Type B pancreatic cell (in vitro differentiated cells): ENCODE results near the gene H3-3A. TPM values are rescaled to one million over a fixed set of nuclear protein-coding genes. Genes with fewer than 3 reads are reported as not detected.

ENCODE experiments used
- DNase-seq: peaks from one replicate; pipeline ENCODE4 v3.0.0; 2021; ENCODE audit warnings: mixed read lengths; ENCODE audit not compliant: unreplicated experiment; ENCODE audit errors: extremely low spot score
- H3K27ac Mint-ChIP-seq: 2 replicates; pipeline ENCODE4 v1.8.0; 2021; ENCODE audit warnings: mild to moderate bottlenecking, mixed read lengths
- H3K27me3 Mint-ChIP-seq: 2 replicates; pipeline ENCODE4 v1.8.0; 2021; ENCODE audit warnings: mixed read lengths
- H3K36me3 Mint-ChIP-seq: 2 replicates; pipeline ENCODE4 v1.8.0; 2021; ENCODE audit warnings: mixed read lengths
- H3K4me1 Mint-ChIP-seq: one replicate; pipeline ENCODE4 v1.8.0; 2021; ENCODE audit warnings: mixed read lengths; ENCODE audit not compliant: unreplicated experiment
- H3K4me3 Mint-ChIP-seq: 2 replicates; pipeline ENCODE4 v1.8.0; 2021; ENCODE audit warnings: mild to moderate bottlenecking, mixed read lengths
- H3K9me3 Mint-ChIP-seq: 2 replicates; pipeline ENCODE4 v1.8.0; 2021; ENCODE audit warnings: mixed read lengths
- total RNA-seq: library from RNA; stranded (reverse); gene quantifications from 2 replicates; pipeline ENCODE4 v1.2.1, GENCODE V29; 2021; ENCODE audit warnings: low replicate concordance
- TF ChIP-seq, protein P1 (sequence below): fragments of 200-600 bp; sonication (generic); conservative IDR thresholded peaks from 2 replicates; pipeline ENCODE4 v1.5.0; 2021; ENCODE audit warnings: antibody characterized with exemption, mild to moderate bottlenecking

Gene H3-3A
- total RNA-seq, 1 donor from 2014 or later = 873 TPM

DNA sequence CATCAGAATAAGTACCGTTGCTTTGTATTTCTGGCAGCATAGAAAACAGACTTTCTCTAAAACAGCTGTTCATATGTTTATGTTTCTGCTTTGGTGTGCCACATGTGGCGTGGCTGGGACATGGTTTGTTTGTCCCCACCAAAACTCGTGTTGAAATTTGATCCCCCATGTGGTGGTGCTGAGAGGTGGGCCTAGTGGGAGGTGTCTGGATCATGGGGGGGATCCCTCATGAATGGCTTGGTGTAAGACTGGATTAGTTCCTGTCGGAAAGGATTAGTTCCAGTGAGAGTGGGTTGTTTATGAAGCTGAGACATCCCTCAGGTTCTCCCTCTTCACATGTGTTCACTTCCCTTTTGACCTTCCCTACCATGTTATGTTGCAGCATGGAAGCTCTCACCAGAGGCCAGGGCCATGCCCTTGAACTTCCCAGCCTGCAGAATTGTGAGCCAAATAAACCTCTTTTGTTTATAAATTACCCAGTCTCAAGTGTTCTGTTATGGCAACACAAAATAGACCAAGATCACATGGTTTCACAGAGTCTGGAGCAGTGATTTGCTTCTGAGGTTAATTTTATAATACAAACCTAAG is 17.9 kb upstream of the H3-3A start:
- H3K9me3 Mint-ChIP-seq = no peaks in the 10 kb centered on the region
- no peak for DNase-seq
- TF ChIP-seq, protein P1, sequence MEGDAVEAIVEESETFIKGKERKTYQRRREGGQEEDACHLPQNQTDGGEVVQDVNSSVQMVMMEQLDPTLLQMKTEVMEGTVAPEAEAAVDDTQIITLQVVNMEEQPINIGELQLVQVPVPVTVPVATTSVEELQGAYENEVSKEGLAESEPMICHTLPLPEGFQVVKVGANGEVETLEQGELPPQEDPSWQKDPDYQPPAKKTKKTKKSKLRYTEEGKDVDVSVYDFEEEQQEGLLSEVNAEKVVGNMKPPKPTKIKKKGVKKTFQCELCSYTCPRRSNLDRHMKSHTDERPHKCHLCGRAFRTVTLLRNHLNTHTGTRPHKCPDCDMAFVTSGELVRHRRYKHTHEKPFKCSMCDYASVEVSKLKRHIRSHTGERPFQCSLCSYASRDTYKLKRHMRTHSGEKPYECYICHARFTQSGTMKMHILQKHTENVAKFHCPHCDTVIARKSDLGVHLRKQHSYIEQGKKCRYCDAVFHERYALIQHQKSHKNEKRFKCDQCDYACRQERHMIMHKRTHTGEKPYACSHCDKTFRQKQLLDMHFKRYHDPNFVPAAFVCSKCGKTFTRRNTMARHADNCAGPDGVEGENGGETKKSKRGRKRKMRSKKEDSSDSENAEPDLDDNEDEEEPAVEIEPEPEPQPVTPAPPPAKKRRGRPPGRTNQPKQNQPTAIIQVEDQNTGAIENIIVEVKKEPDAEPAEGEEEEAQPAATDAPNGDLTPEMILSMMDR = no peak
- H3K4me3 Mint-ChIP-seq = no peak overlapping the region
- peaks cover 5% of the 10 kb centered on the region for H3K4me1 Mint-ChIP-seq
- no peak overlapping the region for H3K27ac Mint-ChIP-seq
- no peaks in the 10 kb centered on the region for H3K36me3 Mint-ChIP-seq
- no peaks in the 10 kb centered on the region for H3K27me3 Mint-ChIP-seq

DNA sequence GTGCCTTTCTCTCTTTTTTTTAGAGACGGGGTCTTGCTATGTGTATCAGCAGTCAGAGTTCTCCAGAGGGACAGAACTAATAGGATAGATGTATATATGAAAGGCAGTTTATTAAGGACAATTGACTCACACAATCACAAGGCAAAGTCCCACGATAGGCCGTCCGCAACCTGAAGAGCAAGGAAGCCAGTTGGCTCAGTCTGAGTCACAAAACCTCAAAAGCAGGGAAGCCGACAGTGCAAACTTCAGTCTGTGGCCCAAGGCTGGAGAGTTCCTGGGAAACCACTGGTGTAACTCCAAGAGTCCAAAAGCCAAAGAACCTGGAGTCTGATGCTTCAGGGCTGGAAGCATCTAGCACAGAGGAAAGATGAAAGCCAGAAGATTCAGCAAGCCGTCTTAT is 16.3 kb upstream of the H3-3A start:
- TF ChIP-seq, protein P1 = no peak
- Mint-ChIP-seq H3K4me1 (peaks cover 5% of the 10 kb centered on the region), H3K27me3 (no peaks in the 10 kb centered on the region), H3K4me3 (no peak overlapping the region), H3K27ac (no peak overlapping the region), H3K9me3 (no peaks in the 10 kb centered on the region), H3K36me3 (no peaks in the 10 kb centered on the region)
- DNase-seq = no peak

DNA sequence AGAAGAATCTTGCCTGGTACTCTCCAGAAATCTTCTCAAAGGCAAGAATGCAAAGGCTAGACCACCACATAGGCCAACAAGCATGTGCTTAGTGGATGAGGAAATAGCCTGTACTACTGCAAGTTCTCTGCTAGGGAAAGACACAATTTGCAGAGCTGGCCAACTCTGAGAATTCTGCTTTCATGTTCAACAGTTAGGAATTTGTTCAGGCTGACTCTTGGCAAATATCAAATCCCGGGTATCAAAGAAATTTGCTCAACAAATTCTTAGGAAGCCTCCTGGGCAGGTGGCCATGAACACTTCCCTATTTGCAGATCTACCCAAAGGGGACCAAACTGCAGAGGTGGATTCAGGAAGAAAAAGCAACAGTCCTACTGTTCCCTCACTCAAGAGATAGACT is 15.0 kb upstream of the H3-3A start:
- H3K4me1 Mint-ChIP-seq = peaks cover 5% of the 10 kb centered on the region
- no peak for DNase-seq
- H3K9me3 Mint-ChIP-seq = no peaks in the 10 kb centered on the region
- TF ChIP-seq, protein P1 = no peak
- no peaks in the 10 kb centered on the region for H3K27me3 Mint-ChIP-seq
- no peak overlapping the region for H3K4me3 Mint-ChIP-seq
- no peak overlapping the region for H3K27ac Mint-ChIP-seq
- no peaks in the 10 kb centered on the region for H3K36me3 Mint-ChIP-seq

DNA sequence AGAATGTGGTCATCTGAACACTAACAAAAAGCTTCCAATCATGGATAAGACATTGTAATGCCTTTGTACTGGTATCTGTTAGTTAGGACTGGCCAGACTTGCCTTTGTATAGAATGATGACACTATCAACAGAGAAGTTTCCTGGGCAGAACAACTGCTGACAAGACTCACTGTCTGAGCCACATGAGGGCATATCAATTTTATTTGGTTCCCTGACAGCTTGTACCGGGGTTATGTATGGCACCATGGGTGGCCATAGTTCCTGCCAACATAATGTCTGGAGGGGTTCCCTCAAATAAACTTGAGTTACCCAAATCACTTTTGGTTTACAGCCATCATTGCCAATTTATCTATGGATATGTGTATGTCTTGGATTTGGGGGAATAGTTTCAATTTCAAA is 13.6 kb upstream of the H3-3A start:
- Mint-ChIP-seq H3K4me3 (no peak overlapping the region), H3K27me3 (no peaks in the 10 kb centered on the region), H3K4me1 (peaks cover 5% of the 10 kb centered on the region), H3K9me3 (no peaks in the 10 kb centered on the region), H3K36me3 (no peaks in the 10 kb centered on the region), H3K27ac (no peak overlapping the region)
- TF ChIP-seq, protein P1 = no peak
- DNase-seq = no peak

GRCh38 chr1:226050133-226050532 is 12.4 kb upstream of the H3-3A start:
- DNase-seq = no peak
- no peaks in the 10 kb centered on the region for H3K27me3 Mint-ChIP-seq
- no peak overlapping the region for H3K27ac Mint-ChIP-seq
- H3K4me1 Mint-ChIP-seq = no peaks in the 10 kb centered on the region
- TF ChIP-seq, protein P1 = no peak
- H3K9me3 Mint-ChIP-seq = no peaks in the 10 kb centered on the region
- H3K4me3 Mint-ChIP-seq = no peak overlapping the region
- no peaks in the 10 kb centered on the region for H3K36me3 Mint-ChIP-seq

DNA sequence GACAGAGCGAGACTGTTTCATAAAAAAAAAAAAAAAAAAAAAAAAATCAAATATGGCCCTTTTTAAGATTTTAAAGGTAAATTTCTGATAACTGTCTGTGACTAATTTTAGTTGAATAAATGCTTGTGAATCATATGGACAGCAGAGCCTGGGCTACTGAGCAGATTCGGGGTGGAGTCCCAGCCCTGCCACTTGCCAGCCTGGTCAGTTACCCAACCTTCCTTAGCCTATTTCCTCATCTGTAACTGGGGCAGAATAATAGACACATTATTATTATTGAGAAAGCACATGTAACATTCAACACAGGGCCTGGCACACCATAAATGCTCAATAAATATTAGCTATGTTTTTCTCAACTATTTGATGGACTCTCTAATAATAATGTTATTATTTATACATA is 11.2 kb upstream of the H3-3A start:
- Mint-ChIP-seq H3K27ac (no peak overlapping the region), H3K4me3 (no peak overlapping the region), H3K27me3 (no peaks in the 10 kb centered on the region), H3K36me3 (no peaks in the 10 kb centered on the region), H3K4me1 (no peaks in the 10 kb centered on the region), H3K9me3 (no peaks in the 10 kb centered on the region)
- no peak for DNase-seq
- TF ChIP-seq, protein P1 = no peak
